Raji (cell line): ENCODE data around the gene CAPN5.

Experiments used
- POLR2A ChIP-seq: IDR thresholded peaks from 2 replicates; pipeline ENCODE4 v1.6.1; 2011; ENCODE audit warnings: low read depth, low read length, control low read depth; ENCODE audit not compliant: insufficient read depth

CAPN5 gene

GRCh38 chr11:77124041-77124440 is 57.3 kb downstream of the CAPN5 start:
- no peak for TF ChIP-seq POLR2A

DNA sequence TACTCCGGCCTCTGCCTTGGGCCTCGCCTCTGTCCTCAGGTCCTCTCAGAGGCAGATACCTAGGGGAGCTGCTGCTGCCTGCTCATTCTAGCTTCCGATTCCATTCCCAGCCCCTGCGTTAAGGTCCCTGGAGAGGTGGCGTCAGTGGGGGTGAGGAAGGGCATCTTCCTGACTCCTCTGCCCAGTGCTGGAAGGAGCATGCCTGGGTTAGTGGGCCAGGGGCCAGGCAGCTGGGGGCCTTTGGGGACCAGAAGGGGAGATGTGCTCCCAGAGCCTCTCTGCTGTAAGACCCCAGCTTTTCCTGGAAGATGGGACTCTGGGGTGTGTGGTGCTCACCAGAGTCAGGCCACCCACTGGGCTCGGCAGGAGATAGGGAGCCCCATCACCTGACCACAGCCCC is 57.7 kb downstream of the CAPN5 start:
- no peak for TF ChIP-seq POLR2A

DNA sequence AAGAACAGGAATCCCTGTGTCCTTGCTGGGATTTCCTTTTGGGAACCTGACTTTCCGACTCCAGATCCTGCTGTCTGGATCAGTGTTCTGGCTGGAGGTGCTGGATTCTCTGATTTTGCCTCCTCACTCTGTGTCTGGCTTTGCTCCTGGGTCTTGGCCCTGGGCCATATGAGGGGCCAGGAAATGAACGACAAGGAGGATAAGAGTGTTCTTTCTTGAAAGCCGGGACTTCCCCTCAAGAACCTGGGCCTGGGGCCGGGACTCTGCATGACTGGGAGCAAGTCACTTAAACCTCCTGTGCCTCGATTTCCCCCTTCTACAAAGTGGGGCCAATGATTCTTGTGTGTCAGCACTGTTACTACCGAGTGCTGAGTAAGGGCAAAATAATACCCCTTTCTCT is 58.4 kb downstream of the CAPN5 start:
- no peak for TF ChIP-seq POLR2A

DNA sequence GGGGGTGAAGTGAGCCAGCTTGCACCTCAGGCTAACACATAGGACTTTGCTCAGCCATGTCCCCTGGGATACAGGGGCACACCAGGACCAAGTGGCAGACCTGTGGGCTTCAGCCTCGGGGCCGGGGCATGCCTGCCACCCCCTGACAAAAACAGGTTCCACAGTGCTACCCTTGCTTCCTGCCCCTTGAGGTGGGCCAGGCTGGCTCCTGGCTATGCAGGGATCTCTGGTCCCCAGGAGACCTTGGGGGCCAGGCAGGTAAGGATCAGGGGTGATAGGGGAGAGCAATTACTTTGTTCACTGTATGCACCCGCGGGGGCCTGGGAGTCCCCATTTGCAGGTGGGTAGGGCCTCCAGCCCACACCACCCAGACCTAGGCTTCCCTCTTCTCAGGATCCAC is 58.9 kb downstream of the CAPN5 start:
- TF ChIP-seq POLR2A: no peak

GRCh38 chr11:77126156-77126775 is 59.5 kb downstream of the CAPN5 start:
- no peak for TF ChIP-seq POLR2A

DNA sequence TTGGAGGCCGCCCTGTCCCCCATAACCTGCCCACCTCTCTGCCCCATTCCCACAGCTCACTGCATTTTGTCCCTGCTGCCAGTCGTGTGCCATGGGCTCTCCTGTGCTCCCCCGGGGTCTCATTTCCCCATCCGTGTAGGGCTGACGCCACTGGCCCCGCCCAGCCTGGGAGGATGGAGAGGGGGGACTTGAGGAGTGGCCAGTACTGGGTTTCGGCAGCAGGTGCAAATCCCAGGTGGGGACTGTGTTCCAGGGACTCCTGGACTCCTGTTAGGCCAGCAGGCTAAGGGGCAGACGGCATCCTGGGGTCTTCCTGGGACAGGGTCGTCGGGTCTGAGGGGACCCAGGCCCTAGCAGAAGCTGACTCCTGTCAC is 60.1 kb downstream of the CAPN5 start:
- no peak for TF ChIP-seq POLR2A

DNA sequence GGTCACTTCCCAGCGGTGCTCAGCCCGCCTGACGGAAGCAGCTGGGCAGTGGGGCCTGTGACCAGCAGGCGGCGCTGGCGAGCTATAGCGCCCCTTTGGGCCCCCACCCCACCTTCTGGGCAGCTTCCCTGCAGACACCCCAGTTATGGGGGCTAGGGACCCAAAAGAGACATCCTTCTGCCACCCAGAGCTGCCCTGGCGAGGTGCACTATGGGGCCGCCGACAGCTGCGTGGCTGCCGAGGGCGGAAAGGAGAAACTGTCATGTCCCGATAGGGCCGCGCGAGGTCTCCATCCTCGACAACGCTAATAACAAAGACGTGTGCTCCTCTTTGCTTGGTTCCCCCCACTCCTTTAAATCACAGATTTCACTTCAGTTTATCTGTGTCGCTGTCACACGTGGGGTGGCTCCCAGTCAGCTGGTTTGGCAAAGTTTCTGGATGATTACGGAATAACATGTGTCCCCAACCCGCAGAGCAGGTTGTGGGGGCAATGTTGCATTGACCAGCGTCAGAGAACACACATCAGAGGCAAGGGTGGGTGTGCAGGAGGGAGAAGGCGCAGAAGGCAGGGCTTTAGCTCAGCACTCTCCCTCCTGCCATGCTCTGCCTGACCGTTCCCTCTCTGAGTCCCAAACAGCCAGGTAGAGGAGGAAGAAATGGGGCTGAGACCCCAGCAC is 60.6 kb downstream of the CAPN5 start:
- TF ChIP-seq POLR2A: no peak

GRCh38 chr11:77127920-77128691 is 61.3 kb downstream of the CAPN5 start, which contains the start of gene MYO7A:
Gene MYO7A, plus strand, starts transcription at chr11:77128246. Its CDS starts 2,389 bp downstream, at chr11:77130635.
- TF ChIP-seq POLR2A: no peak

DNA sequence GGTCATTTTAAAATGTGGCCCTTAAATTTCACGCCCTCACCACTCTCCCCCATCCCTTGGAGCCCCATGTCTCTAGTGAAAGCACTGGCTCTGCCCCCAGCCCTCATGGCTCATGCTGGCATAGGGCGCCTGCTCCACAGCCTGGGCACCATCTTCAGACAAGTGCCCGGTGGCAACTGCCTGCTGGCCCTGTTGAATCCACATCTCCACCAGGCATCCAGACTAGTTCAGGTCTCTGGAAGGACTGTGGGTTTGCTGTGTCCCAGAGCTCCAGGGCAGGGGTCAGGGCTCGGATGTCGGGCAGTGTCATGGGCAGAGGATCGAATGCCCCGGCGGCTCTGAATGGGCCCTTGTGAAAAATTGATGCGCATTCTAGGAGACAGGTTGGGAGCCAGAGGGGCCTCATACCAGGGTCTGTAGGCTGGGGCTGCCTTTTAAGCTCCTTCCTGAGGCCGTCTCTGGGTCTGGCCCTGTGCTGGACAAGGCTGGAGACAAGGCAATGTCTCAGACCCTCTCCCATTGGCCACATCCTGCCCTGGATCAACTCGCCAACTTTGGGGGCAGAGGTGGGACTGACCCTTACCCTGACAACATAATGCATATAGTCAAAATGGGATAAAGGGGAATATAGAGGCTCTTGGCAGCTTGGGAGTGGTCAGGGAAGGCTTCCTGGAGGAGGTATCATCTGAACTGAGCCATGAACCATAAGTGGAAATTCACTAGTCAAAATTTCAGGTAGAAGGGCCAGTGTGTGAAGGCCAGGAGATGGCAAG is 62.5 kb downstream of the CAPN5 start:
- TF ChIP-seq POLR2A: no peak

DNA sequence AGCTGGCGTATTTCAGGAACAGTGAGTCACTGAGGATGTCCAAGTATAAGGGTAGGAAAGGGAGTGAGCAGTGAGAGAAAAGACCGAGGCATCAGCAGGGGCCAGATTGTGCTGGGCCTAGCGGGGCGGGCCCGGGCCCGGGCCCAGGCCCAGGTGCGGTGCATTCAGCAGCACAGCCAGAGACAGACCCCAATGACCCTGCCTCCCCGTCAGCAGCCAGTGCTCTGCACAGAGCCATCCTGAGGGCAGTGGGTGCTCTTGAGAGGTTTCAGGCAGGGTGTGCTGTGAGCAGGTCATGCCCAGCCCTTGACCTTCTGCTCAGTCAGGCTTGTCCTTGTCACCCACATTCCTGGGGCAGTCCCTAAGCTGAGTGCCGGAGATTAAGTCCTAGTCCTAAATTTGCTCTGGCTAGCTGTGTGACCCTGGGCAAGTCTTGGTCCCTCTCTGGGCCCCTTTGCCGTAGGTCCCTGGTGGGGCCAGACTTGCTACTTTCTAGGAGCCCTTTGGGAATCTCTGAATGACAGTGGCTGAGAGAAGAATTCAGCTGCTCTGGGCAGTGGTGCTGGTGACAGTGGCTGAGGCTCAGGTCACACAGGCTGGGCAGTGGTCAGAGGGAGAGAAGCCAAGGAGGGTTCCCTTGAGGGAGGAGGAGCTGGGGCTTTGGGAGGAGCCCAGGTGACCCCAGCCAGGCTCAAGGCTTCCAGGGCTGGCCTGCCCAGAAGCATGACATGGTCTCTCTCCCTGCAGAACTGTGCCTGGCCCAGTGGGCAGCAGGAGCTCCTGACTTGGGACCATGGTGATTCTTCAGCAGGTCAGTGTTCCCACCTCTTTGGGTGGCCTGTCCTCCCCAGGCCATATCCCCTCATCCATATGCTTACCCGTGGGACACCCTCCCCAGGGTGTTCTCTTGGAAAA is 63.3 kb downstream of the CAPN5 start:
- no peak for TF ChIP-seq POLR2A

DNA sequence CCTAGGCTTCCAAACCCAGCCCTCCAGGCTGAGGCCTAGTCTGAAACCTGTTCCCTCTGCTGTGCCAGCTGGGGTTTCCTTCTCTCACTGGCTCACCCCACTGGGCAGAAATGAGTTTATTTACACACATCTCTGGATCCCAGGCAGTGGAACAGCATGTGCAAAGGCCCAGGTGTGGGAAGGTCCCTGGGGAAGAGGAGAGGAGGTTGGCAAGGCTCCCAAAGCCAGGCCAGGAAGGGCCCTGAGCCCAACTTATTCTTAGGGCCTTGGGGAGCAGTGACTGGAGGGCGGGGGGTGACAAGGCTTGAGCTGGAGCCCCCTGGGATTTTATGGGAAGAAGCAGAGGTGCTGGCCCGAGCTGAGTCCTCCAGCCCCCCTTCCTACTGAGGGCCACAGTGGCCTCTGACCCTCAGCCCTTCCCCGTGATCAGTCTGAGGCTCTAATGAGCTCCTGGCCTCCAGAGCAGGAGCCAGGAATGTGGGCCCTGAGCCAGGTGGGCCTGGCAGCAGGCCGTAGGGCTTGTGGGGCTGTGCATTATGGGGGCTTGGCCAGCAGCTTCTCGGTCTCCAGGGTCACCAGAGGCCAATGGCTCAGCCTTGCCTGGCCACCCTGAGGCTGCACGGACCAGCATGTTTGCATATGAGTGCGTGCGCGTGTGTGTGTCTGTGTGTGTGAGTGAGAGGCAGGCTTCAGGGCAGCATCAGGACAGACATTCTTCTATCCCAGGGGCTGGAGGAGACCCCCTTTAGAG is 64.2 kb downstream of the CAPN5 start:
- TF ChIP-seq POLR2A: no peak

DNA sequence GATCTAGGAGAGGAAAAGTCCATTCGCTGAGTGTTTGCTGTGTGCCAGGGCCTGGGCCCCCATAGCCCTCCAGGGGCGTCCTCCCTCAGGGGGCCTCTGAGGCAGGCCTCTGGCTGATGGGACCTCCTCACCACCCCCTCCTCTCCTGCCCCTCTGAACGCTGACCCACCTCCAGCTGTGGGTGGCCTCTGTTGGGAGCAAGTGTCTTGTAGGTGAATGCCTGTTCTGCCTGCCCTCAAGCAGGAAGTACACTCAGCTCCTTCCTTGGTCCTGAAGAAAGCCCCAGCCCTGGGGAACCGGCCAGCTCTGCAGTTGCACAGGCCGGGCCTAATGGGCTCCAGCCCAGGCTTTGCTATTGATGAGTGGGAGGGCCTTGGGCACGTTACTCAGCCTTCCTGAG is 64.8 kb downstream of the CAPN5 start:
- no peak for TF ChIP-seq POLR2A

DNA sequence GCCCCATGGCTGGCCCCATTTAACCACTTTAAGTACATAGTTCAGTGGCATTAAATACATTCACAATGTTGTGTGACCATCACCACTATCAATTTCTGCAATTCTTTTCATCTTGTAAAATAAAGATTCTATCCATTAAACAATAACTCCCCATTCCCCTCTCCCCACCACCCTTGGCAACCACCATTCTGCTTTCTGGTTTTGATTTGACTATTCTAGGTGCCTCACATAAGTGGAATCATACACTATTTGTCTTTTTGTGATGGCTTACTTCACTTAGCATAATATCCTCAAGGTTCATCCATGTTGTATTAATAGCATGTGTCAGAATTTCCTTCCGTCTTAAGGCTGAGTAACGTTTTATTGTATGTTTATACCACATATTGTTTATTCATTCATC is 68.3 kb downstream of the CAPN5 start:
- no peak for TF ChIP-seq POLR2A

DNA sequence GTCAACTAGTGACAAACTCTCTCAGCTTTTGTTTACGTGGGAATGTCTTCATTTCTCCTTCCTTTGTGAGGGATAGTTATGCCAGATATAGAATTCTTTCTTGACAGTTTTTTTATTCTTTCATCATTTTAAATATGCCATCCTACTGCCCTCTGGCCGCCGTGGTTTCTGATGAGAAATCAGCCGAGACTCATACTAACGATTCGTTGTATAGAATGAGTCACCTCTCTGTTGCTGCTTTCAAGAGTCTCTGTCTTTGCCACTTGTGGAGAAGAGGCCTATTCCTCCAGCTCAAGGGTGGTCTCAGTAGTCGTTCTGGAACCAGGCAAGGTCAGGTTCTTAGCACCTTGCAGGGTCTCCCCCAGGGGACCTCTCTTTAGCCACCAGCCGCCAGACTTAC is 69.3 kb downstream of the CAPN5 start:
- no peak for TF ChIP-seq POLR2A

- no peak for TF ChIP-seq POLR2A
These were observed 70.1 kb downstream of the CAPN5 start for GRCh38 chr11:77136784-77137420.
